Hematopoietic multipotent progenitor cell treated with erythropoietin and hydrocortisone succinate and interleukin-3 and kit ligand, for 6 days (in vitro differentiated cells): Measurements from ENCODE around the gene LRP1B.

Source experiments
- DNase-seq: peaks from one replicate; pipeline ENCODE4 v3.0.0-alpha.2; 2015

Gene LRP1B

GRCh38 chr2:140648393-140648792 lies 1482.4 kb downstream of the LRP1B start:
- no peak for DNase-seq

DNA sequence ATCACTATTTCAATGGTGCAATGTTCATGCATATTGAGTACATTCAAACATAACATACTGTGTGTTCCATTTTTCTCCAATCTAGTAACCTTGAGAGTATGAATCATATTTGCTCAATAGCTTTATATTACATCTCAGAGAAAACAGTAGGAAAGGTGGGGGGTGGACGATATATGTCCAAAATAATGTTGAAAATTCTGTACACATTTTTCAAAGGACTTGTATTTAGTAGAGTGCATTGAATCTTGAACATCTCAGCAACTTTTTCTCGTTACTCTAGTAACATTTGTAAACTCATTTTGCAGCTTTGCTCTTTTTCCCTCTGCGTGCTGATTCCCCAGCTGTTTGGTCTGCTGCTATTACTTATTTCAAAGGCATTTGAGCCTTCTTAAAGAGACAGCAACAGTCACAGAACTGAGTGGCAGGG lies 1487.0 kb downstream of the LRP1B start:
- no peak for DNase-seq

GRCh38 chr2:140641163-140641562 lies 1489.7 kb downstream of the LRP1B start:
- DNase-seq = no peak

GRCh38 chr2:140639628-140640027 lies 1491.2 kb downstream of the LRP1B start:
- DNase-seq = no peak

DNA sequence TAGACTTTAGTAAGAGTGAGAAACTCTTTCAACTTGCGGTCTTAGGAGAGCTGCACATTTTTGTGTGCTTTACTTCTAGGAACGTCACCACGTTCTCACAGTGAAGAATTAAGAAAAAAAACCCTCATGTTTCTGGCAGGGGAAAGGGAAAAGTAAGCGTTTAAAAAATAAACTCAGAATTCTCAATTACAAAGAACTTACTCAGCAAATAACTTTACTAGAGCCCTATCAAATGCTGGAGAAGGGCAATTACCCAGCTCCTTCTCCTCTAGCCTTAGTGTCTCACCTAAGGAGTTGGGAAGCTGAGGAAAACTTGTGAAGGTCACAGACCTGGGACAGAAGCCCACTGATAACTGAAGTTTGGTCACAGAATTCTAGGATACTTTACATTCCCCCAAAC lies 1500.3 kb downstream of the LRP1B start:
- no peak for DNase-seq

DNA sequence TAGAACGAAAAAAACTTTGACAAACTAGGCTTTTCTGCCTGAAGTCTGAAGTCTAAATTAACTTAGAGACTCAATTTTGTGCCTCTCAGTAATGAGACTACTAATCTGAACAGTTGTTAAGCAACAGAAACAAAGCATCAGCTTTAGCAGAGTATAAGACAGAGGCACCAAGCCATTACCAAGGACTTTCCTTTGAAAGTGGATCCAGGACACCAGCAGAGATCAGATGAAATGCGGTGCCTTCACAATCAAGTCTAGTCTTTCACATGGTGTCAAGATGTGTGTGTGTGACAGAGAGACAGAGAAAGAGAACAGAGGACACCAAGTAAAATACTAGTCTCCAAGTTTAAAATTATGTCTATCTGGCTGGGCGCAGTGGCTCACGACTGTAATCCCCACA lies 1502.9 kb downstream of the LRP1B start:
- DNase-seq = no peak

- no peak for DNase-seq
Observed at GRCh38 chr2:140627136-140627535, 1503.7 kb downstream of the LRP1B start.

DNA sequence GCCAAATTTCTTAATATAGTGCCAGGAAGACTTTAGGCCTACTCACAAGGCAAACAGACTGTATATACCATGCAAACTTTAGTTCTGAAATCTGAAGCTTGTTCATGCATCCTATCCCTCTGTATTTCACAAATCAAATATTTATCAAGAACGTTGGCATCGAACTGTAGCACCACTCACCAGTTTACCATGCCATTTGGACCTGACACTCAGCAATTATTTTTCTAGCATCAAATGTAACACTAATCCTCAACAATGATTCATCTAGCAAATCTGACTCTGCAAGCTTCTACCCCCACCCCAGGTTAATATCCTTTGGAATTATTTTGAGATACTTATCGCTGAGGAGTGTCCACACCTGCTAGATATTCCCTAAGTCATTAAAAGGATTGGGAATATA lies 1506.6 kb downstream of the LRP1B start:
- no peak for DNase-seq

DNA sequence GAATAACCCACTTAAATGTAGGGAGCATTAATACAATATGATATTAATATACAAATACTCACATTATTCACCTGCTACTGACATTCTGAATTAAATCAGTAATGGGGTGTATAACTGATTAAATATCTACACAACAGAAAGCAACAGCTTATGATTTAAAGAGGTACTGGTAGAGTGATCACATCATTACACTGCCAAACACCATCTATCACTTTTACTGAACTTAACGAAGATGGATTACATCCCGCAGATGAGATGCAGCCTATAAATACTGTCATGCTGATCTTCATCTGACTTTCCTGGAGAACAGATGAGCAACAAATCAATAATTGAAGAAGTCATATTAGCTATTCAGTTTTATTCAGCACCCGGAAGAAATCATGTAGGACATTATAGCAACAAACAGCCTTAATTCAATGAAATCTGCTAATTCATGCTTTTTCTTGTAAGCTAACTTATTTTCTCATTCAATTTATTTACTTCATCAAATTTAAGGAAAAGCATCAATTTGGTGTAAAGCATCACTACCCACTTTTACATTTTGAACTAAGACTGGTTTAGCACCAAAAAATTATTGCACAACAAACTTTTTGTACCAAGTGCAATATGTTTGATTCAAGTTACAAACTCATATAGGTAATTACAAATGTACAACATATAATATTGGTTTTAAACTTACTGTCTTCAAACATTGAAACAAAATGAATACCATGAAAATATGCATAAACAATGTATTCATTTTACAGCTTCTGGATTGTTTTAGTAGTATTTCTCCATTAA lies 1509.0 kb downstream of the LRP1B start:
- DNase-seq = no peak

GRCh38 chr2:140604788-140605187 lies 1526.0 kb downstream of the LRP1B start:
- DNase-seq = no peak

GRCh38 chr2:140604096-140604495 lies 1526.7 kb downstream of the LRP1B start:
- no peak for DNase-seq

- no peak for DNase-seq
Observed at GRCh38 chr2:140603416-140603815, 1527.4 kb downstream of the LRP1B start.

- no peak for DNase-seq
Observed at GRCh38 chr2:140601801-140602200, 1529.0 kb downstream of the LRP1B start.

DNA sequence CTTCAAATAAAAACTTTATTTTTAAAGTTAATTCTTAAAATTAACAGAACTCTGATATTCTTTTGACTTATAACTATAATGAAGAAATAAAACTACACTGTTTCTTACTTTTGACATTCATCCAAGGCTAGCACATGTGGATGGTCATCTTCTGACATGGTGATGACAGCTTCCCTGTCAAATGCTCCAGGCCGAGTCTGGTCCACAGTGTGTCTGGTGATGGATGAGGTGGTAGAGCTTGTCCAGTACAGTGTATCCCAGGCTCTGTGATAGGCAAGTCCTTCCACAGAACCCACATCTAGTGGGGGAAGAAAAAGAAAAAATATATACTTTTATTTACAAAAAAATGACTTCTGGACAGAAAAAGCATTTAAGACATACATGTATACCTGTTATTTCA lies 1529.5 kb downstream of the LRP1B start:
- DNase-seq = no peak

DNA sequence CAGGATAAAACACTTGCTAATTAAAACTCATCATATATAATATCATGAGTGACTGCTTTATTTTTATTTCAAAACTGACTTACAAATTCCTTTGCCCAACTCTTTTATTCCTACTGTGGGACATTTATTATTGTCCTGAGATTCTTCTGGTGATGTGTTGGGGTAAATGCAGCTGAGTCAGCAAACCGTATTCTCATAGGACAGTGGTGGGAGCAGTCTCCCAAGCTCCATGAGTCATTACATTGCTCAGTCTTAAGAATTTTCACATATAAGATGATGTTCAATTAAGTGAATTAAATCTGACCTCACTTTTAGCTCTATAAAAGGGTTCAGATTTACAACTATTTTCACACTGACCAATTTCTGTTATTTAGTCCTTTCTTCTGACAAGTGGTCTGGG lies 1530.7 kb downstream of the LRP1B start:
- DNase-seq = no peak

GRCh38 chr2:140597836-140598235 lies 1533.0 kb downstream of the LRP1B start:
- no peak for DNase-seq

DNA sequence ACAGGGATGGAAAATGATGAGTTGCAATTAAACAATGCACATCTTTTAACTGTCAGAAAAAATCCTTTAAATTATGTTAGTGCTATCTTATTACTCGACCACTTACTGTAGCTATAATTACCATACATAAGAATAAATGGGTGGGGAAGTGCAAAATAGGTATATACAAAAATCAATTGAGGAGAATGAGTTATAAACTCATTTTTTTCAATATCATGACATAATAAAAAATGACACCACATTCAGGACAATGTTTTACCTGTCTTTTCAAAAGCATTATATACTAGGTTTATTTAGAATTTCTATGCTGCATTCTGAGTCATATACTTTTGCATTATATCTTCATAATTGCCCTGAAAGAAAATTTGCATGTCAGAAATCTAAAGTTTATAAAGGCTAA lies 1533.6 kb downstream of the LRP1B start:
- no peak for DNase-seq

DNA sequence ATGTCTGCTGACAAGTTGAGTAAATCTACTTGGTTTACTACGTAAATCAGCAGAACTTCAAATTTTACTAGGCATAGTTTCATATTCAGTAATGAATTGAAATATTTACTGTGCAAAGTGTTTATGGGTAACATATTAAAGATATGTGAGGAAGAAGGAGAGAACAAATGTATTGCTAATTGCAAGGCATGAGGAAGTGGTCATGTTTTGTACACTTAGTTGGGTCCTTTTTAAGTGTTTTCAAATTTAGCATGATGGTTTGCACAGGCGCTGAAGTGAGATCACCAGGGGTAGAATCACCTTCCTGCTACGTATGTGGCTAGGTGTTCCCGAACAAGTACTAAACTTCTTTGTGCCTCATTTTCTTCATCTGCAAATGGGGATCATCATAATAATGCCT lies 1534.4 kb downstream of the LRP1B start:
- DNase-seq = no peak

- no peak for DNase-seq
Observed at GRCh38 chr2:140595107-140595506, 1535.7 kb downstream of the LRP1B start.

GRCh38 chr2:140593132-140593531 lies 1537.7 kb downstream of the LRP1B start:
- DNase-seq = no peak

- DNase-seq = no peak
Observed at GRCh38 chr2:140589696-140590095, 1541.1 kb downstream of the LRP1B start.

DNA sequence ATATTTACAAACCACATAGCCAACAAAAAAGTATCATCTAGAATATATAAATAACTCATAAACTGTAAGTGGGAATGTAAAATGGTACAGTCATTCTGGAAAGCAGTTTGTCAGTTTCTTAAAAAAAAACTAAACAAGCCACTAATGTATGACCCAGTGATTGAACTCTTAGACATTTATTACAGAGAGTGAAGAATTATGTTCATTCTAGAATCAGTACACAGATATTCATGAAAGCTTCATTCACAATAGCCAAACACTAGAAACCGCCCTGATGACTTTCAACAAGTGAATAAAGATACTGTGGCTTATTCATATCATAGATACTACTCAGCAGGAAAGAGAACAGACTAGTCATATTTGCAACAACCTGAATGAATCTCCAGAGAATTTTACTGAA lies 1541.5 kb downstream of the LRP1B start:
- no peak for DNase-seq

DNA sequence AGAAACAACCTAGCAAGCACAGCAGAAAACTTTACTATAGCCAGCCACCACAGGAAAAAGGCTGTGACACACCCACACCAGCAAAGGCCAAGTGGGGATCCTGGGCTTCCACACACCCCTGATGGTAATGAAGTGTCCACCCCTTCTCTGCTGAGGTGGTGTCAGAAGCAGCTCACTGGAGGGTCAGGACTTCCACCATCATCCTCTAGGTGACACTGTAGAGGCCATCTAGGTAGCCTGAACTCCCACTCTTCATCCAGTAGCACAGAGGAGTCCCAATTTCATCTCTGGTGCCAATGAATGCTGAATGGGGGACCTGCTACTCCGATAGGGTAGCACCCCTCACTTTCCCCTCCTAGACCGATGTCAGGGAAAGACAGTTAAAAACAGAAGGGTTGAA lies 1544.4 kb downstream of the LRP1B start:
- peak; percentile 56 for DNase-seq

- DNase-seq = no peak
Observed at GRCh38 chr2:140585016-140585415, 1545.8 kb downstream of the LRP1B start.

DNA sequence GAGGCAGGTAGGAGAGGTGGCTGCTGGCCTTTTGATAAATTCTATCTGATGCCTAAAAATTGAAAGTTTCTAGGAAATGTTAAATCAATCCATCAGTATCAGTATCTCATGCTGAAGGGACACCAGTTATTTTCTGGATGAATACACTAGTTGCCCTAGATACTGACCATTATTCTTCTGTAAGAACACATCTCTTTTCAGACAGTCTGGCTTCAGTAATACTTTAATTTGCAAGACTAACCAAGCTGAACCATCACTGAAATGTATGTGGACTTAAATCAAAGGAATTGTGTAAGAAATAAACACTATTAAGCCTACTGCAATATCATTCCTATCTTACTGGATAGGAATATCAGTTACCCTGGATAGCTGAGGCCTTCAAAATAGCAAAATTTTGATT lies 1546.3 kb downstream of the LRP1B start:
- no peak for DNase-seq
